Body of pancreas (tissue), 4 donors: Measurements from ENCODE around the gene DTNBP1. TPM values are rescaled to one million over a fixed set of nuclear protein-coding genes. Genes with fewer than 3 reads are reported as not detected.

Experiments used
- ATAC-seq: fragments of 150-250 bp; one replicate; pipeline ENCODE4 v1.9.1; 2016
- DNase-seq, 4 donors: peaks; one replicate each; pipeline ENCODE4 v3.0.0-alpha.2; 2019
- H3K27ac ChIP-seq, 4 donors: fragments of 200-600 bp; sonication (generic); 1 replicate in 3 of 4; 2 replicates in 1 of 4; pipeline versions ENCODE4 v1.5.1 to v1.6.1; 2016 to 2019; ENCODE audit warnings: mild to moderate bottlenecking in 1 of 4, mixed read lengths in 1 of 4, moderate library complexity in 1 of 4
- H3K27me3 ChIP-seq, 2 donors: fragments of 200-600 bp; sonication (generic); one replicate each; pipeline ENCODE4 v1.6.0; 2016; ENCODE audit warnings: mild to moderate bottlenecking in 1 of 2
- H3K36me3 ChIP-seq, 2 donors: fragments of 200-600 bp; sonication (generic); replicated peaks in 1 of 2; 2 replicates each; pipeline ENCODE4 v1.5.1; 2016; ENCODE audit warnings: low read depth in 2 of 2; ENCODE audit not compliant: insufficient read depth in 1 of 2
- H3K4me1 ChIP-seq: fragments of 200-600 bp; sonication (generic); one replicate; pipeline ENCODE4 v1.6.0; 2016
- H3K4me3 ChIP-seq, 2 donors: fragments of 200-600 bp; sonication (generic); 1 replicate in 1 of 2; 2 replicates in 1 of 2; pipeline ENCODE4 v1.5.1; 2016 to 2019
- H3K9me3 ChIP-seq, 3 donors: fragments of 200-600 bp; sonication (generic); 1 replicate in 2 of 3; 2 replicates in 1 of 3; pipeline ENCODE4 v1.5.1; 2016
- POLR2A ChIP-seq, 3 donors: fragments of 450-650 bp; IDR thresholded peaks; one replicate each; pipeline ENCODE4 v1.6.1; 2016; ENCODE audit warnings: antibody characterized with exemption in 3 of 3, mild to moderate bottlenecking in 2 of 3
- WGBS, 2 donors: methylation state at CpG; one replicate each; pipeline ENCODE4 v1.1.5; 2017; 5-methylcytosine and 5-hydroxymethylcytosine counted together
- intact Hi-C: fragments of 100-400 bp; cut with DNase I; formaldehyde crosslinking; loops from one replicate; pipeline ENCODE4 v1.15.1; 2023
- total RNA-seq, 2 donors: library from RNA; depleted of rRNA; stranded (reverse); fragments of >200 nt; gene quantifications; one replicate each; pipeline ENCODE4 v1.1.0, GENCODE V29; 2016
- TF ChIP-seq, protein P1 (sequence below), 7 experiments: fragments of 450-650 bp in 4 of 7; fragments of 200-600 bp in 3 of 7; sonication (generic) in 3 of 7; IDR thresholded peaks; one replicate each; pipeline ENCODE4 v1.5.1; 2016 to 2019; ENCODE audit warnings: antibody characterized with exemption in 7 of 7

DTNBP1 gene
- total RNA-seq, 2 donors from 2014 or later = 3.3 to 5.2 TPM

DNA sequence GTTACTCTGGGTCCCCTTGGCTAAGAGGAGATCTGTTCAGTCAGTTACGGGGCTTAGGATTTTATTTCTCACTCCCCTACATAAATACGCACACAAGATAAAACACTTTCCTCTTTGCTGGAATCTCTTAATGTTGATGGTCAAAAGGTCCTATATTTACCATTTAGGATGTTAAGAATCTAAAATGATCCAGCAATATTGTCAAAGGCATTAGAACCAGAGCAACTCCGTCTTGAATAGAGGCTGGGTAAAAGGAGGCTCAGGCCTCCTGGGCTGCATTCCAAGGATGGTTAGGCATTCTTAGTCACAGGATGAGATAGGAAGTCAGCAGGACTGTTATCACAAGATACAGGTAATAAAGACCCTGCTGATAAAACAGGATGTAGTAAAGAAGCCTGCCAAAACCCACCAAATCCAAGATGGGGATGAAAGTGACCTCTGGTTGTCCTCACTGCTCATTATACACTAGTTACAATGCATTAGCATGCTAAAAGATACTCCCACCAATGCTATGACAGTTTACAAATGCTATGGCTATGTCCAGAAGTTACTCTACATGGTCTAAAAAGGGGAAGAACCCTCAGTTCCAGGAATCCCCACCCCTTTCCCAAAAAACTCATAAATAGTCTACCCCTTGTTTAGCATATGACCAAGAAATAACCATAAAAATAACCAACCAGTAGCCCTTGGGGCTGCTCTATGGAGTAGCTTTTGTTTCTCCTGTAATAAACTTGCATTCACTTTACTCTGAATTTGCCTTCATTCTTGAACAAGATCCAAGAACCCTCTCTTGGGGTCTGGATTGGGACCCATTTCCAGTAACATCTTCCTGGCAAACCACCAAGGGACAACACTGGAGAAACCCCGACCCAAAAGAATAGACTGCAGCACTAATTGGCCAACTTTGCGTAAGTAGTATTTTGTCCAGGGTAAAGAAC lies 107.5 kb downstream of the DTNBP1 start:
- 94 to 96% methylated on average over 5 of the region's 5 CpGs for WGBS, 2 donors
- TF ChIP-seq, protein P1, sequence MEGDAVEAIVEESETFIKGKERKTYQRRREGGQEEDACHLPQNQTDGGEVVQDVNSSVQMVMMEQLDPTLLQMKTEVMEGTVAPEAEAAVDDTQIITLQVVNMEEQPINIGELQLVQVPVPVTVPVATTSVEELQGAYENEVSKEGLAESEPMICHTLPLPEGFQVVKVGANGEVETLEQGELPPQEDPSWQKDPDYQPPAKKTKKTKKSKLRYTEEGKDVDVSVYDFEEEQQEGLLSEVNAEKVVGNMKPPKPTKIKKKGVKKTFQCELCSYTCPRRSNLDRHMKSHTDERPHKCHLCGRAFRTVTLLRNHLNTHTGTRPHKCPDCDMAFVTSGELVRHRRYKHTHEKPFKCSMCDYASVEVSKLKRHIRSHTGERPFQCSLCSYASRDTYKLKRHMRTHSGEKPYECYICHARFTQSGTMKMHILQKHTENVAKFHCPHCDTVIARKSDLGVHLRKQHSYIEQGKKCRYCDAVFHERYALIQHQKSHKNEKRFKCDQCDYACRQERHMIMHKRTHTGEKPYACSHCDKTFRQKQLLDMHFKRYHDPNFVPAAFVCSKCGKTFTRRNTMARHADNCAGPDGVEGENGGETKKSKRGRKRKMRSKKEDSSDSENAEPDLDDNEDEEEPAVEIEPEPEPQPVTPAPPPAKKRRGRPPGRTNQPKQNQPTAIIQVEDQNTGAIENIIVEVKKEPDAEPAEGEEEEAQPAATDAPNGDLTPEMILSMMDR (IDR thresholded peaks at IDR 0.05) = no peak
- TF ChIP-seq POLR2A (IDR thresholded peaks at IDR 0.05) = no peak

DNA sequence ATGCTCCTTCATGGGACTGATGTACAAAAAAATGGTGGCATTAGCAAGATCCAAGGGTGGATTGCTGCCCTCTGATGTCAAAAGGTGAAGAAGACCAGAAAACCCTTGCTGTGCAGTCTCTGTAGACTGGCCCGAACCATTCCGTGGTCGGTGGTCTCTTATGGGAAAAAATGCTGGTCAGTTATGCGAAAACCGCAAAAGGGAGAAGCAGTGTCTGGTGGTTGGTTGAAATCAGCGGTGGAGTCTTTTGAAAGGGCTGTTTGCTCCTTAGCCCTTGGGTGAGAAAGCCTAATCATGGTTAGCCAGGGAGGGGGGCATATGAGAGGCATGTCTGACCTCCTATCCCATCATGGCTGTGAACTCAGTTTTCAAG lies 108.1 kb downstream of the DTNBP1 start:
- Histone ChIP-seq H3K36me3 (no peaks in the 10 kb centered on the region), H3K27me3 (no peaks in the 10 kb centered on the region), H3K9me3 (no peaks in the 10 kb centered on the region), H3K27ac (no peak overlapping the region), H3K4me1 (peaks cover 5% of the 10 kb centered on the region), H3K4me3 (no peak overlapping the region)
- DNase-seq = no peak
- TF ChIP-seq, protein P1 (IDR thresholded peaks at IDR 0.05) = no peak
- no peak for TF ChIP-seq POLR2A (IDR thresholded peaks at IDR 0.05)
- intact Hi-C loops = no loop called here
- 93 to 96% methylated on average over 6 of the region's 6 CpGs for WGBS, 2 donors
- no peak for ATAC-seq

More for the DNA sequence above, 107.5 kb downstream of the DTNBP1 start:
- H3K27ac ChIP-seq = no peak overlapping the region
- H3K36me3 ChIP-seq = no peaks in the 10 kb centered on the region
- intact Hi-C loops = no loop called here
- H3K27me3 ChIP-seq = no peaks in the 10 kb centered on the region
- no peaks in the 10 kb centered on the region for H3K9me3 ChIP-seq
- no peak for DNase-seq
- no peak for ATAC-seq
- H3K4me1 ChIP-seq = peaks cover 5% of the 10 kb centered on the region
- H3K4me3 ChIP-seq = no peak overlapping the region

DNA sequence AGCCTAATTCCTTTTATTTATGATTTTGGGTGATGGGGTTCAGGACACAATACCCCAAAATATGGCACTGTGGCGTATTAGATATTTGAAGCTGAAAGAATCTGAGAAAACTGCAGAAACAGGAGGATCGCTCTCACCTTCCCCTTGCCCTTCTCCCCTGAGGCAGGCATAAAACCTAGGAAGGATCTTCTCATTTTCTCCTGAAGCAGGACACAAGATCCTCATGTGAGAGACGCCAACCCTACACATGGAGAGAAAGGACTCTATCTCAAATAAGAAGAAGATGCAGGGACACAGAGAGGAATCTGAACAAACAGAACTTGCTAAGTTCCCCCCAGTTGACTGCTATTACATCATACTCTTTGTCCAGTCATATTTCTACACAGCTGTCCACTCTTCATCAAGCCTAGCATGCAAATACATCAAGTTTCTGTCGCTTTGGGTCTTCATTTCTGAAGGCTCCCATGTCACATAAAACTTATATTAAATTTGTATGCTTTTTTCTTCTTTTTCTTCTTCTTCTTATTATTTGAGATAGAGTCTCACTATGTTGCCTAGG lies 109.0 kb downstream of the DTNBP1 start:
- intact Hi-C loops = no loop called here
- no peaks in the 10 kb centered on the region for H3K9me3 ChIP-seq
- TF ChIP-seq, protein P1 (IDR thresholded peaks at IDR 0.05) = no peak
- TF ChIP-seq POLR2A (IDR thresholded peaks at IDR 0.05) = no peak
- DNase-seq = no peak
- H3K27me3 ChIP-seq = no peaks in the 10 kb centered on the region
- H3K4me3 ChIP-seq = no peak overlapping the region
- no peaks in the 10 kb centered on the region for H3K36me3 ChIP-seq
- WGBS, 2 donors = 86 to 98% methylated on average over 4 of the region's 4 CpGs
- H3K4me1 ChIP-seq = peaks cover 5% of the 10 kb centered on the region
- H3K27ac ChIP-seq = no peak overlapping the region
- no peak for ATAC-seq

DNA sequence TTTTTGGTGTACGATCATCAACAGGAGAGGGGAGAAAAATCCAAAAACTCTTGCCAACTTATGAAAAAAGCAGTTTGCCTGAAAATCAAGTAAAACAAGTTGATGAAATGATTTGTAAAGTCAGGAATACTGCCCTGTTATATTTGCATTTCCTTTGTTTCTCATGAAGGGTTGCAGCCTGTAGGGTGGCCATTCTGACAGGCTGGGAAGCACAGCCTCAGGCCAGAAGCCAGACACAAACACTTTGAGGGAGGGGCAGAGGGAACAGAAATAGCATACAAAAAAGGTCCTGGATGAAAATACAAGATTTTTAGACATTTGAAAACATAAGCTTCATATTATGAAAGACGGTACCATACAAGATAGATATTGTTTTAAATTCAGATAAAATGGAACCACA lies 109.8 kb downstream of the DTNBP1 start:
- ATAC-seq = no peak
- H3K36me3 ChIP-seq = no peaks in the 10 kb centered on the region
- H3K4me3 ChIP-seq = no peak overlapping the region
- intact Hi-C loops = no loop called here
- DNase-seq = no peak
- H3K9me3 ChIP-seq = no peaks in the 10 kb centered on the region
- H3K27ac ChIP-seq = no peak overlapping the region
- WGBS, 2 donors = 93 to 96% methylated on average over 2 of the region's 2 CpGs
- peaks cover 5% of the 10 kb centered on the region for H3K4me1 ChIP-seq
- TF ChIP-seq, protein P1 (IDR thresholded peaks at IDR 0.05) = no peak
- no peak for TF ChIP-seq POLR2A (IDR thresholded peaks at IDR 0.05)
- H3K27me3 ChIP-seq = no peaks in the 10 kb centered on the region
